Keratinocyte (primary cell): ENCODE data around the gene CRIM1. TPM values are rescaled to one million over a fixed set of nuclear protein-coding genes. Genes with fewer than 3 reads are reported as not detected.

Experiments
- DNase-seq: peaks from one replicate; pipeline ENCODE4 v3.0.0-alpha.2; 2011; ENCODE audit warnings: low read depth, missing footprints, low spot score
- FAIRE-seq: peaks from 2 replicates; lab custom pipeline; 2011; peaks lifted over from hg19 to GRCh38; lab: Jason Lieb, UNC
- H2AFZ ChIP-seq: 2 replicates; pipeline ENCODE4 v1.6.0; 2012; ENCODE audit warnings: low read length, control low read depth, inconsistent platforms; ENCODE audit not compliant: control insufficient read depth
- H3K27ac ChIP-seq: 2 replicates; pipeline ENCODE4 v1.5.1; 2011; ENCODE audit warnings: low read length; ENCODE audit not compliant: control insufficient read depth, insufficient read depth
- H3K27me3 ChIP-seq: 3 replicates; pipeline ENCODE4 v1.6.0; 2011; ENCODE audit warnings: low read length; ENCODE audit not compliant: control insufficient read depth, insufficient read depth; ENCODE audit errors: extremely low read depth
- H3K36me3 ChIP-seq, 2 experiments: 2 replicates in 1 of 2; 3 replicates in 1 of 2; pipeline ENCODE4 v1.5.1; 2011; ENCODE audit warnings: low read length in 2 of 2, mild to moderate bottlenecking in 1 of 2; ENCODE audit not compliant: control insufficient read depth in 2 of 2, insufficient read depth in 2 of 2; ENCODE audit errors: extremely low read depth in 1 of 2
- H3K4me1 ChIP-seq: 3 replicates; pipeline ENCODE4 v1.5.1; 2011; ENCODE audit warnings: low read length; ENCODE audit not compliant: control insufficient read depth, insufficient read depth; ENCODE audit errors: extremely low read depth
- H3K4me2 ChIP-seq: 3 replicates; pipeline ENCODE4 v1.6.0; 2011; ENCODE audit warnings: low read depth, low read length; ENCODE audit not compliant: control insufficient read depth, insufficient read depth; ENCODE audit errors: extremely low read depth
- H3K4me3 ChIP-seq, 3 experiments: fragments of 200-600 bp in 1 of 3; sonication (generic) in 1 of 3; 2 replicates in 2 of 3; 3 replicates in 1 of 3; pipeline ENCODE4 v1.5.1; 2011 to 2016; ENCODE audit warnings: low read length in 3 of 3, mild to moderate bottlenecking in 3 of 3, control low read depth in 2 of 3, inconsistent platforms in 1 of 3, low read depth in 1 of 3, mixed read lengths in 1 of 3, mixed run types in 1 of 3, moderate library complexity in 1 of 3; ENCODE audit not compliant: control insufficient read depth in 2 of 3, insufficient read depth in 2 of 3; ENCODE audit errors: extremely low read depth in 1 of 3
- H3K79me2 ChIP-seq: 2 replicates; pipeline ENCODE4 v1.6.0; 2012; ENCODE audit warnings: low read length; ENCODE audit not compliant: control insufficient read depth, insufficient read depth
- H3K9ac ChIP-seq: 3 replicates; pipeline ENCODE4 v1.6.0; 2011; ENCODE audit warnings: low read length; ENCODE audit not compliant: control insufficient read depth, insufficient read depth; ENCODE audit errors: extremely low read depth
- H3K9me1 ChIP-seq: 3 replicates; pipeline ENCODE4 v1.6.0; 2011; ENCODE audit warnings: low read length; ENCODE audit not compliant: control insufficient read depth, insufficient read depth; ENCODE audit errors: extremely low read depth
- H3K9me3 ChIP-seq: 2 replicates; pipeline ENCODE4 v1.5.1; 2012; ENCODE audit warnings: low read depth, low read length; ENCODE audit not compliant: control insufficient read depth
- H4K20me1 ChIP-seq: 3 replicates; pipeline ENCODE4 v1.6.0; 2011; ENCODE audit warnings: low read length; ENCODE audit not compliant: control insufficient read depth, insufficient read depth; ENCODE audit errors: extremely low read depth
- CTCF ChIP-seq, 3 experiments: IDR thresholded peaks in 1 of 3; conservative IDR thresholded peaks in 1 of 3; optimal IDR thresholded peaks in 1 of 3; 2 replicates in 2 of 3; 3 replicates in 1 of 3; pipeline versions ENCODE3 to v1.5.1; 2011; ENCODE audit warnings: low read length in 3 of 3, mild to moderate bottlenecking in 3 of 3, moderate library complexity in 2 of 3, control low read depth in 1 of 3, inconsistent platforms in 1 of 3; ENCODE audit not compliant: insufficient read depth in 2 of 3; ENCODE audit errors: extremely low read depth in 1 of 3
- EZH2 ChIP-seq: IDR thresholded peaks from one replicate; pipeline ENCODE4 v1.6.1; 2012; ENCODE audit warnings: inconsistent platforms, mild to moderate bottlenecking, low read length, moderate library complexity
- dilution Hi-C: fragments of 300-500 bp; cut with MboI; formaldehyde crosslinking; loops from one replicate; pipeline ENCODE4 v1.7.0; 2020; ENCODE audit warnings: low sequenced_read_pairs; ENCODE audit not compliant: extremely low pct_ligation_motif_present
- polyA plus RNA-seq, 5 experiments: library from polyadenylated mRNA; depleted of rRNA in 3 of 5; stranded (reverse) in 3 of 5; stranded (forward) in 1 of 5; unstranded in 1 of 5; fragments of >200 nt; gene quantifications; 1 replicate in 1 of 5; 2 replicates in 3 of 5; 3 replicates in 1 of 5; pipeline versions ENCODE4 v1.2.1 to v1.2.3, GENCODE V29; 2011 to 2012; ENCODE audit warnings: missing spikeins in 2 of 5, low read depth in 1 of 5, low replicate concordance in 1 of 5

CRIM1 gene
- polyA plus RNA-seq, 1 donor (not counting 4 experiments of a cell fraction or from before 2014, with no cell fraction given) = 98.3 TPM

GRCh38 chr2:36318547-36318946, 37.0 kb upstream of the CRIM1 start:
- no peak for FAIRE-seq
- H3K9me1 ChIP-seq = no peaks in the 10 kb centered on the region

GRCh38 chr2:36322108-36322507, 33.5 kb upstream of the CRIM1 start:
- H3K36me3 ChIP-seq = no peaks in the 10 kb centered on the region
- no peaks in the 10 kb centered on the region for H4K20me1 ChIP-seq
- no peaks in the 10 kb centered on the region for H3K9me1 ChIP-seq
- DNase-seq = no peak
- no peak for FAIRE-seq
- no peaks in the 10 kb centered on the region for H3K4me1 ChIP-seq
- no peak overlapping the region for H3K27ac ChIP-seq
- H3K9ac ChIP-seq = no peak overlapping the region
- no peak overlapping the region for H3K4me2 ChIP-seq
- H3K4me3 ChIP-seq = no peak overlapping the region
- peak; percentile 51 to 65 (median 57) for TF ChIP-seq CTCF (optimal IDR thresholded peaks at IDR 0.05 in 1 of 3, IDR thresholded peaks at IDR 0.05 in 1 of 3, conservative IDR thresholded peaks at IDR 0.05 in 1 of 3; ENCODE audit: extremely low read depth in 1 of 3, insufficient read depth in 2 of 3, low read length in 3 of 3)
- TF ChIP-seq EZH2 = no peak
- H3K27me3 ChIP-seq = no peaks in the 10 kb centered on the region
- no peak overlapping the region for H2AFZ ChIP-seq
- dilution Hi-C loops = no loop called here
- H3K79me2 ChIP-seq = no peaks in the 10 kb centered on the region
- H3K9me3 ChIP-seq = no peaks in the 10 kb centered on the region

More at GRCh38 chr2:36318547-36318946, 37.0 kb upstream of the CRIM1 start:
- TF ChIP-seq EZH2 (no peak), CTCF (optimal IDR thresholded peaks at IDR 0.05 in 1 of 3, IDR thresholded peaks at IDR 0.05 in 1 of 3, conservative IDR thresholded peaks at IDR 0.05 in 1 of 3; ENCODE audit: extremely low read depth in 1 of 3, insufficient read depth in 2 of 3, low read length in 3 of 3) (peak; percentile 10 to 36 (median 23))
- dilution Hi-C loops = no loop called here
- DNase-seq = no peak
- H3K4me3 ChIP-seq = no peak overlapping the region
- H3K9me3 ChIP-seq = no peaks in the 10 kb centered on the region
- no peaks in the 10 kb centered on the region for H3K79me2 ChIP-seq
- no peaks in the 10 kb centered on the region for H3K36me3 ChIP-seq
- H2AFZ ChIP-seq = no peak overlapping the region
- H3K4me1 ChIP-seq = no peaks in the 10 kb centered on the region
- no peaks in the 10 kb centered on the region for H3K27me3 ChIP-seq
- no peak overlapping the region for H3K9ac ChIP-seq
- no peaks in the 10 kb centered on the region for H4K20me1 ChIP-seq
- H3K4me2 ChIP-seq = no peak overlapping the region
- H3K27ac ChIP-seq = no peak overlapping the region
